Psoas muscle (tissue), 8 donors: Measurements from ENCODE around the gene MCL1. TPM values are rescaled to one million over a fixed set of nuclear protein-coding genes. Genes with fewer than 3 reads are reported as not detected.
A peak's percentile ranks its signal among the peaks of the same experiment; 100 is the strongest.
"Not testable (repeated sequence)": the region's sequence is repeated elsewhere in the genome, so short reads cannot be mapped to it uniquely, and the experiment has no call there.

ENCODE experiments used
- ATAC-seq, 4 donors: fragments of 200-7000 bp; cut with Tn5 transposase; one replicate each; pipeline ENCODE4 v1.9.1; 2020; ENCODE audit warnings: moderate library complexity in 3 of 4, mild to moderate bottlenecking in 2 of 4
- DNase-seq, 2 donors: peaks; one replicate each; pipeline ENCODE4 v3.0.0-alpha.2; 2020
- H3K27ac ChIP-seq: fragments of 200-600 bp; one replicate; pipeline ENCODE4 v1.8.0; 2022
- H3K27me3 ChIP-seq, 3 donors: fragments of 200-600 bp in 1 of 3; one replicate each; pipeline versions ENCODE4 v1.6.1 to v1.8.0; 2013 to 2022; ENCODE audit warnings: low read length in 2 of 3, mild to moderate bottlenecking in 2 of 3, moderate library complexity in 1 of 3; ENCODE audit not compliant: insufficient read depth in 3 of 3
- H3K36me3 ChIP-seq, 2 donors: fragments of 200-600 bp in 1 of 2; one replicate each; pipeline versions ENCODE4 v1.6.1 to v1.8.0; 2013 to 2022; ENCODE audit warnings: low read depth in 1 of 2, mild to moderate bottlenecking in 1 of 2, moderate library complexity in 1 of 2; ENCODE audit not compliant: insufficient read depth in 1 of 2
- H3K4me1 ChIP-seq: fragments of 200-600 bp; one replicate; pipeline ENCODE4 v1.8.0; 2022
- H3K4me3 ChIP-seq: fragments of 200-600 bp; one replicate; pipeline ENCODE4 v1.8.0; 2022; ENCODE audit warnings: mild to moderate bottlenecking
- H3K9me3 ChIP-seq: fragments of 200-600 bp; one replicate; pipeline ENCODE4 v1.8.0; 2022
- WGBS, 3 donors: extraction: QIAGEN DNeasy Blood & Tissue Kit; methylation state at CpG; one replicate each; pipeline versions ENCODE4 v1.1.6 to v1.1.7; 2013; 5-methylcytosine and 5-hydroxymethylcytosine counted together
- intact Hi-C, 2 donors: fragments of 100-400 bp; cut with DNase I; formaldehyde crosslinking; loops; one replicate each; pipeline versions ENCODE4 v1.11.0 to v1.14.2; 2022
- polyA plus RNA-seq, 3 donors: library from polyadenylated mRNA; stranded (reverse); fragments of 200-250 nt; gene quantifications; one replicate each; pipeline ENCODE4 v1.2.3, GENCODE V29; 2013
- total RNA-seq, 4 donors: library from RNA; stranded (reverse); fragmentation: NEBNext Ultra II Directional in 2 of 4; extraction: Animal tissue kit (Norgen Biotek cat#: 25700) in 2 of 4; gene quantifications; one replicate each; pipeline versions ENCODE4 v1.2.1 to v1.2.4, GENCODE V29; 2021 to 2023
- TF ChIP-seq, protein P1 (sequence below): fragments of 200-600 bp; IDR thresholded peaks from one replicate; pipeline ENCODE4 v1.8.0; 2022; ENCODE audit warnings: antibody characterized with exemption
- donor health status: healthy with polysubstance abuse.
- donor health status: DM: no; HTN: no; CAD: no; lungs with moderate emphysema.
- donor health status: Bipolar disorder and iron deficiency.
- donor health status: healthy.
- donor health status: DM: yes; HTN: yes; CAD: no.
- donor health status: DM: no; HTN: no; CAD: no.
- donor health status: DM: no; HTN: no; CAD: no.
- donor health status: DM: yes; HTN: yes; CAD: no.

The MCL1 gene
- total and polyA plus RNA-seq, 7 donors = 97.2 to 192 (median 128) TPM

DNA sequence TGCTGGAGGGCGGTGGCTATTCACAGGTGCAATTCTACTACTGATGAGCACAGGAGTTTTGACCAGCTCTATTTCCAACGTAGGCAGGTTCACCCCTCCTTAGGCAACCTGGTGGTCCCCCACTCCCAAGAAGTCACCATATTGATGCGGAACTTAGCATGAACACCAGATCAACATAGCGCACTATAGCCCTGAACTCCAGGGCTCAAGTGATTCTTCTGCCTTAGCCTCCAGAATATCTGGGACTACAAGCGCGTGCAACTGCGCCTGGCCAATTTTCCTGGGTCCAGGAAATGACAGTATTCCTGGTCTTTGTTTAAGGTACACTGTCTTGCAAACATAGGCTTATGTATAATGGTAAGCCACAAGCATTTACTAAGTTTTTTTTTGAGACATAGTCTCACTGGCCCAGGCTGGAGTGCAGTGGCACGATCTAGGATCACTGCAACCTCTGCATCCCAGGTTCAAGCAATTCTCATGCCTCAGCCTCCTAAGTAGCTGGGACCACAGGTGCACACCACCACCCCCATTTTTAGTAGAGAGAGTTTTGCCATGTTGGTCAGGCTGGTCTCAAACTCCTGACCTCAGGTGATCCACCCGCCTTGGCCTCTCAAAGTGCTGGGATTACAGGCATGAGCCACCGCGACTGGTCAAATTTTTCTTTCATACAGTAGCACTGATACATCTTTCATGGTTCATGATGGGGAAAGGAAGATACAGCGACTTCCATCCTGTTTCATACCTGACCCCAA is 12.6 kb downstream of the MCL1 start:
- H3K4me3 ChIP-seq = peak overlapping the region; percentile 45
- ATAC-seq = no peak
- H3K4me1 ChIP-seq = peaks cover 80% of the 10 kb centered on the region

DNA sequence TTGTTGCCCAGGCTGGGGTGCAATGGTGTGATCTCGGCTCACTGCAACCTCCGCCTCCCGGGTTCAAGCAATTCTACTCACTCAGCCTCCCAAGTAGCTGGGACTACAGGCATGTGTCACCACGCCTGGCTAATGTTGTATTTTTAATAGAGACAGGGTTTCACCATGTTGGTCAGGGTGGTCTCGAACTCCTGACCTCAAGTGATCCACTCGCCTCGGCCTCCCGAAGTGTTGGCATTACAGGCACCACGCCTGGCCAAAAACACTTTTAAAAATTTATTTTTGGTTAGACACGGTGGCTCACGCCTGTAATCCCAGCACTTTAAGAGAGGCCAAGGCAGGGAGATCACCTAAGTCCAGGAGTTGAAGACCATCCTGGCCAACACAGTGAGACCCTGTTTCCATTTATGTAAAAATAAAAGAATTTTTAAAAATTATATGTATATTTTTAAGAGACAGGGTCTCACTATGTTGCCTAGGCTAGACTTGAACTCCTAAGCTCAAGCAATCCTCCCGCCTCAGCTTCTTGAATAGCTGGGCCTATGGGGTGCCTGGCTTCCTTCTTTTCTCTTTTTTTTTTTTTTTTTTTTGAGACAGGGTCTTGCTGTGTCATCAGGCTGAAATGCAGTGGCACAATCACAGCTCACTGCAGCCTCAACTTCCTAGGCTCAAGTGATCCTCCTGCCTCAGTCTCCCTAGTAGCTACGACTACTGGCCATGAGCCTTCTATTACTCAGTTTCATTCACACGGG is 14.0 kb downstream of the MCL1 start:
- not testable (repeated sequence) for H3K27me3 ChIP-seq, ATAC-seq, H3K9me3 ChIP-seq, H3K36me3 ChIP-seq, DNase-seq, H3K4me3 ChIP-seq
- Histone ChIP-seq H3K27ac (peak overlapping the region; percentile 100), H3K4me1 (peaks cover 85% of the 10 kb centered on the region)
- 50 to 69% (median 54%) methylated on average over 14 of the region's 14 CpGs for WGBS, 3 donors
- intact Hi-C loops = loop anchor here in 1 of 2 donors (5.0 to 10.0 kb wide), 2 partner anchors 129 to 407 kb away; partner anchors contain the start of genes CERS2 and GOLPH3L

More for the DNA sequence above, 12.6 kb downstream of the MCL1 start:
- intact Hi-C loops = loop anchor here in 1 of 2 donors (5.0 to 10.0 kb wide), 2 partner anchors 128 to 406 kb away; partner anchors contain the start of genes CERS2 and GOLPH3L
- Histone ChIP-seq H3K27me3 (no peaks in the 10 kb centered on the region), H3K36me3 (peaks cover 0 to 8% of the 10 kb centered on the region in 2 donors), H3K9me3 (no peaks in the 10 kb centered on the region), H3K27ac (peak overlapping the region; percentile 100)
- TF ChIP-seq, protein P1, sequence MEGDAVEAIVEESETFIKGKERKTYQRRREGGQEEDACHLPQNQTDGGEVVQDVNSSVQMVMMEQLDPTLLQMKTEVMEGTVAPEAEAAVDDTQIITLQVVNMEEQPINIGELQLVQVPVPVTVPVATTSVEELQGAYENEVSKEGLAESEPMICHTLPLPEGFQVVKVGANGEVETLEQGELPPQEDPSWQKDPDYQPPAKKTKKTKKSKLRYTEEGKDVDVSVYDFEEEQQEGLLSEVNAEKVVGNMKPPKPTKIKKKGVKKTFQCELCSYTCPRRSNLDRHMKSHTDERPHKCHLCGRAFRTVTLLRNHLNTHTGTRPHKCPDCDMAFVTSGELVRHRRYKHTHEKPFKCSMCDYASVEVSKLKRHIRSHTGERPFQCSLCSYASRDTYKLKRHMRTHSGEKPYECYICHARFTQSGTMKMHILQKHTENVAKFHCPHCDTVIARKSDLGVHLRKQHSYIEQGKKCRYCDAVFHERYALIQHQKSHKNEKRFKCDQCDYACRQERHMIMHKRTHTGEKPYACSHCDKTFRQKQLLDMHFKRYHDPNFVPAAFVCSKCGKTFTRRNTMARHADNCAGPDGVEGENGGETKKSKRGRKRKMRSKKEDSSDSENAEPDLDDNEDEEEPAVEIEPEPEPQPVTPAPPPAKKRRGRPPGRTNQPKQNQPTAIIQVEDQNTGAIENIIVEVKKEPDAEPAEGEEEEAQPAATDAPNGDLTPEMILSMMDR = no peak
- 62 to 70% (median 66%) methylated on average over 12 of the region's 12 CpGs for WGBS, 3 donors
- DNase-seq = no peak

- intact Hi-C loops = loop anchor here in 1 of 2 donors (10.0 kb wide), 1 partner anchor 130 kb away; the partner anchor contains the start of gene GOLPH3L
- H3K4me1 ChIP-seq = peaks cover 86% of the 10 kb centered on the region
- H3K9me3 ChIP-seq = no peaks in the 10 kb centered on the region
- no peak for DNase-seq
- 65 to 72% (median 66%) methylated on average over 5 of the region's 5 CpGs for WGBS, 3 donors
- no peaks in the 10 kb centered on the region for H3K27me3 ChIP-seq
- H3K27ac ChIP-seq = peak overlapping the region; percentile 100
- TF ChIP-seq, protein P1 = no peak
- no peaks in the 10 kb centered on the region for H3K36me3 ChIP-seq
- peak overlapping the region; percentile 71 for H3K4me3 ChIP-seq
- ATAC-seq = no peak
Measured at GRCh38 chr1:150564051-150564991, 15.1 kb downstream of the MCL1 start.

- intact Hi-C loops = loop anchor here in 1 of 2 donors (10.0 kb wide), 1 partner anchor 131 kb away; the partner anchor contains the start of gene GOLPH3L
- H3K27me3 ChIP-seq = no peaks in the 10 kb centered on the region
Measured at GRCh38 chr1:150563340-150564038, 15.9 kb downstream of the MCL1 start.

More at GRCh38 chr1:150563340-150564038, 15.9 kb downstream of the MCL1 start:
- Histone ChIP-seq H3K4me3 (peak overlapping the region; percentile 71), H3K4me1 (peaks cover 80% of the 10 kb centered on the region), H3K36me3 (no peaks in the 10 kb centered on the region), H3K9me3 (no peaks in the 10 kb centered on the region), H3K27ac (peak overlapping the region; percentile 100)
- DNase-seq (no peak), ATAC-seq (no peak)
- WGBS, 3 donors = 11 to 23% (median 12%) methylated on average over 4 of the region's 4 CpGs
- TF ChIP-seq, protein P1 = no peak
